Kidney (tissue), 14 donors: ENCODE data around the gene DTWD2. TPM values are rescaled to one million over a fixed set of nuclear protein-coding genes. Genes with fewer than 3 reads are reported as not detected.

Experiments
- DNase-seq, 5 donors: peaks; one replicate each; pipeline ENCODE4 v3.0.0-alpha.2; 2013 to 2020
- FAIRE-seq: peaks from 2 replicates; lab custom pipeline; 2012; peaks lifted over from hg19 to GRCh38; lab: Jason Lieb, UNC
- H3K27ac ChIP-seq, 2 donors: one replicate each; pipeline ENCODE4 v1.7.0; 2013; ENCODE audit warnings: low read depth in 2 of 2, low read length in 2 of 2, inconsistent platforms in 1 of 2
- H3K27me3 ChIP-seq: one replicate; pipeline ENCODE4 v1.7.1; 2013; ENCODE audit warnings: low read length, inconsistent platforms; ENCODE audit not compliant: control insufficient read depth, insufficient read depth
- H3K36me3 ChIP-seq, 3 donors: one replicate each; pipeline versions ENCODE4 v1.7.0 to v1.7.1; 2013; ENCODE audit warnings: low read length in 3 of 3, control low read depth in 1 of 3, inconsistent platforms in 1 of 3; ENCODE audit not compliant: insufficient read depth in 3 of 3, control insufficient read depth in 2 of 3
- H3K4me1 ChIP-seq, 3 donors: one replicate each; pipeline versions ENCODE4 v1.7.0 to v1.7.1; 2013; ENCODE audit warnings: low read length in 3 of 3, inconsistent platforms in 1 of 3, low read depth in 1 of 3; ENCODE audit not compliant: control insufficient read depth in 2 of 3, insufficient read depth in 2 of 3
- H3K4me3 ChIP-seq, 3 donors: one replicate each; pipeline versions ENCODE4 v1.7.0 to v1.8.1; 2013; ENCODE audit warnings: low read length in 3 of 3, control low read depth in 1 of 3, inconsistent platforms in 1 of 3
- H3K9ac ChIP-seq, 3 donors: one replicate each; pipeline versions ENCODE4 v1.7.0 to v1.7.1; 2013; ENCODE audit warnings: low read length in 3 of 3, control low read depth in 1 of 3, inconsistent platforms in 1 of 3
- H3K9me3 ChIP-seq, 3 donors: one replicate each; pipeline versions ENCODE4 v1.7.0 to v1.7.1; 2013; ENCODE audit warnings: low read length in 3 of 3, control low read depth in 1 of 3, inconsistent platforms in 1 of 3; ENCODE audit not compliant: control insufficient read depth in 2 of 3, insufficient read depth in 1 of 3
- intact Hi-C: fragments of 100-400 bp; cut with DNase I; formaldehyde crosslinking; loops from one replicate; pipeline ENCODE4 v1.11.1; 2022
- polyA plus RNA-seq: library from polyadenylated mRNA; stranded (reverse); fragments of 350-450 nt; fragmentation: Illumina TruSeq; extraction: RNeasy Lipid Tissue Mini Kit (QIAGEN cat#74804); gene quantifications from one replicate; pipeline ENCODE4 v1.2.3, GENCODE V29; 2014; ENCODE audit warnings: low read depth, low replicate concordance; ENCODE audit not compliant: insufficient read depth
- total RNA-seq: library from RNA; stranded (reverse); fragmentation: NEBNext Ultra II Directional; extraction: Animal tissue kit (Norgen Biotek cat#: 25700); gene quantifications from one replicate; pipeline ENCODE4 v1.2.1, GENCODE V29; 2021
- TF ChIP-seq, protein P1 (sequence below): IDR thresholded peaks from 3 replicates; pipeline ENCODE4 v1.5.1; 2012; ENCODE audit warnings: mild to moderate bottlenecking, moderate library complexity, borderline replicate concordance; ENCODE audit not compliant: insufficient read depth; ENCODE audit errors: extremely low read depth
- donor health status: control.
- donor health status: control.
- donor health status: control.
- donor health status: control.
- donor health status: control.
- donor health status: DM: yes; HTN: yes; CAD: no.
- donor health status: Normal renal cell carcinoma (clear cell type).

The DTWD2 gene
- total and polyA plus RNA-seq, 2 donors from 2014 or later: 3.7 to 12.4 TPM

GRCh38 chr5:119031011-119031886, 42.9 kb upstream of the DTWD2 start:
- no peak overlapping the region for H3K9ac ChIP-seq
- TF ChIP-seq, protein P1, sequence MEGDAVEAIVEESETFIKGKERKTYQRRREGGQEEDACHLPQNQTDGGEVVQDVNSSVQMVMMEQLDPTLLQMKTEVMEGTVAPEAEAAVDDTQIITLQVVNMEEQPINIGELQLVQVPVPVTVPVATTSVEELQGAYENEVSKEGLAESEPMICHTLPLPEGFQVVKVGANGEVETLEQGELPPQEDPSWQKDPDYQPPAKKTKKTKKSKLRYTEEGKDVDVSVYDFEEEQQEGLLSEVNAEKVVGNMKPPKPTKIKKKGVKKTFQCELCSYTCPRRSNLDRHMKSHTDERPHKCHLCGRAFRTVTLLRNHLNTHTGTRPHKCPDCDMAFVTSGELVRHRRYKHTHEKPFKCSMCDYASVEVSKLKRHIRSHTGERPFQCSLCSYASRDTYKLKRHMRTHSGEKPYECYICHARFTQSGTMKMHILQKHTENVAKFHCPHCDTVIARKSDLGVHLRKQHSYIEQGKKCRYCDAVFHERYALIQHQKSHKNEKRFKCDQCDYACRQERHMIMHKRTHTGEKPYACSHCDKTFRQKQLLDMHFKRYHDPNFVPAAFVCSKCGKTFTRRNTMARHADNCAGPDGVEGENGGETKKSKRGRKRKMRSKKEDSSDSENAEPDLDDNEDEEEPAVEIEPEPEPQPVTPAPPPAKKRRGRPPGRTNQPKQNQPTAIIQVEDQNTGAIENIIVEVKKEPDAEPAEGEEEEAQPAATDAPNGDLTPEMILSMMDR: no peak
- H3K4me3 ChIP-seq: no peak overlapping the region
- H3K36me3 ChIP-seq: no peaks in the 10 kb centered on the region
- H3K27ac ChIP-seq: no peak overlapping the region
- no peak for DNase-seq
- no peak for FAIRE-seq
- H3K9me3 ChIP-seq: no peaks in the 10 kb centered on the region
- H3K27me3 ChIP-seq: no peaks in the 10 kb centered on the region
- intact Hi-C loops: no loop called here
- no peaks in the 10 kb centered on the region for H3K4me1 ChIP-seq

DNA sequence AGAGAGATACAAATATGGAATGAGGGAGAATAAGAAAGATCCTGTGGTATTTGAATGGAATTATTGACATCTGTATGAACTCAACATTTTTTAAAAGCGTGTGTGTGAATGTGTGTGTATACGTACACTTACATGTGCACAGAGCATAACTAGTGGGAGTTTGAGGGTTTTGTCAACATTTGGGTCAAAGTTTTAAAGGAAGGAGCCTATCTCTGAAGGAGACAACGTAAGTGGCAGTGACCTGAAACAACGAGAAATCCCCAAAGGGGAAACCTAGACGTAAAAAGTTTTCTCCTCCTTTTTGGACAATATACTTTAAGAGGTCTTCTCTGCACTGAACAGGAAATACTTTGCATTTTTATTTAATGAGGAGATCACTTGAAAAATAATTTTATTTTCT, 40.2 kb upstream of the DTWD2 start:
- peaks cover 0 to 4% (median 0%) of the 10 kb centered on the region in 3 donors for H3K9me3 ChIP-seq
- intact Hi-C loops: no loop called here
- H3K9ac ChIP-seq: no peak overlapping the region
- H3K27me3 ChIP-seq: no peaks in the 10 kb centered on the region
- TF ChIP-seq, protein P1: no peak
- no peaks in the 10 kb centered on the region for H3K36me3 ChIP-seq
- no peaks in the 10 kb centered on the region for H3K4me1 ChIP-seq
- H3K27ac ChIP-seq: no peak overlapping the region
- H3K4me3 ChIP-seq: no peak overlapping the region
- FAIRE-seq (no peak), DNase-seq (no peak)

GRCh38 chr5:119022773-119023172, 34.4 kb upstream of the DTWD2 start:
- no peak overlapping the region for H3K27ac ChIP-seq
- H3K9ac ChIP-seq: no peak overlapping the region
- TF ChIP-seq, protein P1: no peak
- DNase-seq (no peak), FAIRE-seq (no peak)
- no peak overlapping the region for H3K4me3 ChIP-seq
- peaks cover 0 to 4% (median 0%) of the 10 kb centered on the region in 3 donors for H3K9me3 ChIP-seq
- no peaks in the 10 kb centered on the region for H3K27me3 ChIP-seq
- H3K4me1 ChIP-seq: no peaks in the 10 kb centered on the region
- intact Hi-C loops: no loop called here
- H3K36me3 ChIP-seq: no peaks in the 10 kb centered on the region
